Subcutaneous adipose tissue (tissue), 4 donors: Measurements from ENCODE around the gene MAST4. TPM values are rescaled to one million over a fixed set of nuclear protein-coding genes. Genes with fewer than 3 reads are reported as not detected.

Experiments used
- total RNA-seq, 4 donors: library from RNA; depleted of rRNA; stranded (reverse); fragments of >200 nt; gene quantifications; one replicate each; pipeline ENCODE4 v1.1.0, GENCODE V29; 2016
- TF ChIP-seq, protein P1 (sequence below): fragments of 450-650 bp; IDR thresholded peaks from one replicate; pipeline ENCODE4 v1.5.1; 2016; ENCODE audit warnings: low read depth, mild to moderate bottlenecking, control low read depth, antibody characterized with exemption, moderate library complexity

Gene MAST4
- total RNA-seq, 4 donors from 2014 or later = 35.2 to 60.7 (median 52.9) TPM

GRCh38 chr5:66909364-66909763 lies 313.2 kb downstream of the MAST4 start:
- TF ChIP-seq, protein P1, sequence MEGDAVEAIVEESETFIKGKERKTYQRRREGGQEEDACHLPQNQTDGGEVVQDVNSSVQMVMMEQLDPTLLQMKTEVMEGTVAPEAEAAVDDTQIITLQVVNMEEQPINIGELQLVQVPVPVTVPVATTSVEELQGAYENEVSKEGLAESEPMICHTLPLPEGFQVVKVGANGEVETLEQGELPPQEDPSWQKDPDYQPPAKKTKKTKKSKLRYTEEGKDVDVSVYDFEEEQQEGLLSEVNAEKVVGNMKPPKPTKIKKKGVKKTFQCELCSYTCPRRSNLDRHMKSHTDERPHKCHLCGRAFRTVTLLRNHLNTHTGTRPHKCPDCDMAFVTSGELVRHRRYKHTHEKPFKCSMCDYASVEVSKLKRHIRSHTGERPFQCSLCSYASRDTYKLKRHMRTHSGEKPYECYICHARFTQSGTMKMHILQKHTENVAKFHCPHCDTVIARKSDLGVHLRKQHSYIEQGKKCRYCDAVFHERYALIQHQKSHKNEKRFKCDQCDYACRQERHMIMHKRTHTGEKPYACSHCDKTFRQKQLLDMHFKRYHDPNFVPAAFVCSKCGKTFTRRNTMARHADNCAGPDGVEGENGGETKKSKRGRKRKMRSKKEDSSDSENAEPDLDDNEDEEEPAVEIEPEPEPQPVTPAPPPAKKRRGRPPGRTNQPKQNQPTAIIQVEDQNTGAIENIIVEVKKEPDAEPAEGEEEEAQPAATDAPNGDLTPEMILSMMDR = no peak

GRCh38 chr5:66912787-66913186 lies 316.6 kb downstream of the MAST4 start:
- TF ChIP-seq, protein P1 = no peak

DNA sequence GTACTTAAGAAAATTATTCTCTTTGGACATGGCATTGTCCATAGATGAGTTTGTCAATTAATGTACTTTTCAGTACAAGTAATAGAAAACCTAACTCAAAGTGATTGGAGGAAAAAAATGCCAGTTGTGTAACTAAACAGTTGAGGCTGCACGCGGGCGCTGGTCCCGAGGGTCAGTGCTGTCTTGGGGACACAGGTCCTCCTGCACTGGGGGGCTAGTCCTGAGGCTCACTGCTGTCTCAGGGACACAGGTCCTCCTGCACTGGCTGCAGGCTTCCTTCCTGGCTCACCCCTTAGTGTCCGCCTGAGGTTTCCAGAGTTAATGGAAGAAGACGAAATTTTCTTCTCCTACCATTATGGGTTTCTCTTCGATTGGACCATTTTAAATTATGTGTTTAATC lies 319.3 kb downstream of the MAST4 start:
- TF ChIP-seq, protein P1 = no peak

- TF ChIP-seq, protein P1 = no peak
Measured at GRCh38 chr5:66922881-66923280, 326.7 kb downstream of the MAST4 start.

- TF ChIP-seq, protein P1 = no peak
Measured at GRCh38 chr5:66923457-66923856, 327.3 kb downstream of the MAST4 start.

DNA sequence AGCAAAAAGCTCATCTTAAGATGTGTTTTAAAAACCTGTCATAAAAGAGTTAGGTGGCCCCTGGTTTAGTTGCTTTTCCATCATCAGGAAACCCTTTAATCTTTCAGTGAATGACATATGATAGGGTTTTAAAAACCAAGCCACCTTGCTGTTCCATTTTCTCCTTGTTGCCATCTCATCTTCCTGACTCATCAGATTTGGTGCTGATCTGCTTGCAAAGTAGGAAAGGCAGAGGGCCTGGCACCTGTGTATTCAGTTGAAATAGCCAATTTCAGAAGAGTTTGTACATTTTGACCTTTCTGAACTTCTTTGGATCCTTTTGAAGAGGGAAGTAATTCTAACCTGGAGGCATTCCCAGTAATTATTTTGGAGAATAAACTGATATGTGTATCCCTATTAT lies 327.7 kb downstream of the MAST4 start:
- TF ChIP-seq, protein P1 = no peak

GRCh38 chr5:66927140-66927539 lies 330.9 kb downstream of the MAST4 start:
- TF ChIP-seq, protein P1 = no peak

DNA sequence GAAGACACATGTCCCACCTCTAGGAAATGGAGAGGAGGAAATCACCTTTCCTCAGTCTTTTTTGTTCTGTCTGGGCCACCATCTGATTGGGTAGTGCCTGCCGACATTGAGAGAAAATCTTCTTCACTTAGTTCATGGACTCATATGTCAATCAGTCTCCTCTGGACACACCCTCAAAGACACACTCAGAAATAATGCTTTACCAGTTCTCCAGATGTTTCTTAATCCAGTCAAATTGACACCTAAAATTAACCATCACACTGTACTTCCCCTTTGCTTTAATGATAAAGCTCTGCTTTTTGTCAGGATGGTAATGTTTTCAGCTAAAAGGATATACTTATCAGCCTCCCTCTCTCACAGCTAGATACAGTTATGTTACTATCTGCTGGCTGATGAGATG lies 333.1 kb downstream of the MAST4 start:
- TF ChIP-seq, protein P1 = no peak
